GM12872 (cell line): ENCODE results near the gene FYN.
A peak's percentile ranks its signal among the peaks of the same experiment; 100 is the strongest.

Experiments used
- TF ChIP-seq, protein P1 (sequence below): IDR thresholded peaks from 3 replicates; pipeline ENCODE4 v1.5.1; 2011; ENCODE audit warnings: low read depth, mild to moderate bottlenecking, low read length, moderate library complexity; ENCODE audit not compliant: insufficient read depth

The FYN gene

DNA sequence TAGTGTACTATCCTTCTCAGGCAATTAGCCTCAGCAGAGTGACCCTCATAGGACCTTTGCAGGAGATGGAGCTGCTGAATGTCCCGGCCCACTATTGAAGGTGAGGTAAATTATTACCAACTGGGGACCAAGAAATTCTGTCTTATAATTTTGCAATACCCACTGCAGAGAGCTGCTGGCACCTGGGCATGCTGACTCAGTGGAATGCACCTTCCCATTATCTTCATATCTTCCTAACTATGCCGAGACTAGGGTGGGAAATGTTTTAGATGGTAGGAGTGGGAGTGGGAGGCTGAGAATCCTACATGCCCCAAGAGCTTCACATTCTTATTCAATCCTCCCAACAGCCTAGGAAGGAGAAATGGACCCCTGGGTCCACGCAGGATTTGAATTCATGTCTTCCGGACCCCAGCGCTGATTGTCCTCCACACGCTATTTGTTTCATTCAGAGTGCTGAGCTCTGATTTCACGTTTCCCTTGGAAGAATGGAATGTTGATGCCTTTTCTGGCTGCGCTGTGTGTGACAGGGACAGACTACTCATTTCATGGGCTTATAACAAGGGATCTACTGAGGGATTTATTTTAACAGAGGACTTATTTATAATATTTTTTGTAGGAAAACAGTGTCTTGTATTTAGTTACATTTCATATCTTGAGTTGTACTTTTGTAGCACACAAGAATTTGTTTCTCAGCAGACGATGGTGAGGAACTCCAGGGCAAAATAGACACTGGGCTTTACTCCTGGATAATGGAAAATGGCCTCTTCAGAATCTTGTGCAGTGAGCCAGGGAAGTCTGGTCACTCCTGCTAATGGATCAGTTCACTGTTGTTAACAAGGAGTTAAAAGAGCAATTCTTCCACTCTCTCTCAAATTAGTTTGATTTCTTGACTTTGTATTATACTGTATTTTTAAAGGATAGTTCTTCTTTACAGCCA, 66.4 kb downstream of the FYN start:
- TF ChIP-seq, protein P1, sequence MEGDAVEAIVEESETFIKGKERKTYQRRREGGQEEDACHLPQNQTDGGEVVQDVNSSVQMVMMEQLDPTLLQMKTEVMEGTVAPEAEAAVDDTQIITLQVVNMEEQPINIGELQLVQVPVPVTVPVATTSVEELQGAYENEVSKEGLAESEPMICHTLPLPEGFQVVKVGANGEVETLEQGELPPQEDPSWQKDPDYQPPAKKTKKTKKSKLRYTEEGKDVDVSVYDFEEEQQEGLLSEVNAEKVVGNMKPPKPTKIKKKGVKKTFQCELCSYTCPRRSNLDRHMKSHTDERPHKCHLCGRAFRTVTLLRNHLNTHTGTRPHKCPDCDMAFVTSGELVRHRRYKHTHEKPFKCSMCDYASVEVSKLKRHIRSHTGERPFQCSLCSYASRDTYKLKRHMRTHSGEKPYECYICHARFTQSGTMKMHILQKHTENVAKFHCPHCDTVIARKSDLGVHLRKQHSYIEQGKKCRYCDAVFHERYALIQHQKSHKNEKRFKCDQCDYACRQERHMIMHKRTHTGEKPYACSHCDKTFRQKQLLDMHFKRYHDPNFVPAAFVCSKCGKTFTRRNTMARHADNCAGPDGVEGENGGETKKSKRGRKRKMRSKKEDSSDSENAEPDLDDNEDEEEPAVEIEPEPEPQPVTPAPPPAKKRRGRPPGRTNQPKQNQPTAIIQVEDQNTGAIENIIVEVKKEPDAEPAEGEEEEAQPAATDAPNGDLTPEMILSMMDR: no peak

DNA sequence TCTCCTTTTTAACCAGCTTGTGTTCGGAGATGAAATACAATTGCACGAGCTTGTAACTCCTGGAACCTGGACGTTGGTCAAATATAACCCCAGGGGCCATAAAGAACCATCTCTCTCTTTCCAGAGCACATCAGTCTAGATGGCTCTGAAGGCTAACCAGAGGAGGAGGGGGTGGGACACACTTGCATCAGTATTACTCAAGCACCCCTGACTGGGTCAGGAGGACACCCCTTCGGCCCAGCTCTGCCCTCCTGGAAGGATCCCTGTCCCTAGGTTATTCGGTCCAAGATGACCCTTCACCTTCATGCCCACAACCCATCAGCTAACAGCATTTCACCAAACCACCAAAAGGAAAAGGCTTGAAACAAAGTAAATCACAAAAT, 67.1 kb downstream of the FYN start:
- TF ChIP-seq, protein P1: no peak

DNA sequence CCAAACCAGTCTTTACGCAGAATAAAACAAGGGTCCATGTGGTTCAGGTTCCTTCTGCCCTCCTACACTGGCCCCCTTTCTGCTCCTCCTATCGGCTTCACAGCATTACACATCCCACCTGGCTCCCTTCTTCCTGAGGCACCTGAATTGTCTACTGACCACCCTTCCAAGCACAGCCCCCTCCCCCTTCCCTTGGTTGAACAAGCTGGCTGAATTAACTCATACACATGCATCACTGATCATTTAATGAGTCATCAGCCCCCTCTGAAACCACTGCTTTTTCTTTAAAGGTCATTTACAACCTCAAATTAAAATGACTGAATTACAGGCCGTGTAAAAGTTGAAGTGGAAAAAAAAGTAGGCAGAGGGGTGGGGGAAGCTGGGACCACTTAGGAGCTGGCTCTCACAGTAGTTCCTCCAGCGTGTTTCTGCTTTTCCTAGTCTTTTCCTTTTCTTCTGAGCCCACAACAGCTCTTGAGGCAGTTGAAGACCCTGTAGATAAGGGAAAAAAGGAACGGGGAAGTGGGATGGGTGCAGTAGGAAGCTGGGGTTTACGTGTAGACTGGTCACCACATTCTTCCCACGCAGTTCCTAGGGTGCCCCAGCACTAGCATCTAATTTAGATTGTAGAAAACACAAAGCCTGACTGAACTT, 67.6 kb downstream of the FYN start:
- TF ChIP-seq, protein P1: no peak

DNA sequence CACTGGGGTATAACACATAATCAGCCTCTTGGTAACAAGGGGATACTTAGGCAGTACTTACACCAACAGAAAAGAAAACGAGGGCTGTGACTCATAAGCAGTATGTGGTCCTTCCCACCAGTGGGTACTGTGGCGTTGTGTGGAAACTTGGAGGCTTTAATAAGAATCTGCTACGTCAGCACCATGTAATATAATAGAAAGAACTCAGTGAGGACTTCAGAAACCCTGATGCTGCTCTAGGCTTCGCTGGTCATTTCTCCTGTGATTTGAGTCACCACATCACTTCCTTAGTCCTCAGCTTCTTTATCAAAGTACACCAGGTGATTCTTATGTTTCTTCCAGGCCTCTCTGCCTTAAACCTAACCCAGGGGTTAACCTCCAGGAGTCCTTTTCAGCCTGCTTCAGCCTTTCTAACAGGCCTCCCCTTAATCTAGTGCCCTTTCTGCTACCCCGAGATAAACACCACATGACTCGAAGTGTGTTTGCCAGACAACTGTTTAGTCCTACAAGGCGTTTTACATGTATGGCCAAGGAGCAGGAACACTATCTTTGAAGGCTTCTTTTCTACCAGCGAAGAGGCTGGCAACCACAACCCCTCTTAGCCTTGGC, 68.5 kb downstream of the FYN start:
- TF ChIP-seq, protein P1: 0 out of 3 replicates have a peak, but pooled peaks have one; percentile 11

DNA sequence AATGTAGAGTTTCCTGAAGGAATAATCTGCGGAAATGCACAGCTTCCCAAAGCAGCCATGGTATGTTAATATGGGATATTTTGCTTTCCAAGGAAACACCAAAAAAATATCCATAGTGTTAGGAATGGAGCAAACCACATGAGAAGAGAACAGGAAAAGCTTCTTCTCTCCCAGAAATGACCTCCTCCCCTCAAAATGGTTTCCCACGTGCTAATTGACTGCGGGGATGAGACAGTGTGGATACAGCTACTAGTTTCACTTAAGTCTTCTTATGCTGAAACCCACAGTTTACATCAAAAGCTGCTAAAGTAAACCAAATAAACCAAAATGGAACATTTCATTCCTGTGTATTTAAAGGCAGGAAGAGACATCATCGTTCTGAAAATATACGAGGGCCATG, 69.4 kb downstream of the FYN start:
- TF ChIP-seq, protein P1: no peak

DNA sequence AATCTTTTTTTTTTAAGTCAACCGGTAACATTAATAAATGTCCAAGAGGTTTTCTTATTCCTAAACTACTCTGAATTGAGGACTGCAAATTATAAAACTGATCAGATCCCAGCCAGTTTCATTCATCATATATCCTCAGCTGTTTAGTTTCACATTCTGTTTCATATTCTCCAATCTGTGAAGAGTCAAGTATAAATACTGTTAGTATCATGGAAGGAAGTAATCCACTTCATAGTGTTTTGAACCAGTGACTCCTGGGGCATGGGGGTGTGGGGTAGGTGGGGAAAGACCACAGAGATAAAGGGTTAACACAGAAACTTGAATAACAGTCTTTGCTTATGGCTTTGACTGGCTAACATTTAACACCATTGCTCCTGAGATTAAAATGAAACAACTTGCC, 69.9 kb downstream of the FYN start:
- TF ChIP-seq, protein P1: no peak

DNA sequence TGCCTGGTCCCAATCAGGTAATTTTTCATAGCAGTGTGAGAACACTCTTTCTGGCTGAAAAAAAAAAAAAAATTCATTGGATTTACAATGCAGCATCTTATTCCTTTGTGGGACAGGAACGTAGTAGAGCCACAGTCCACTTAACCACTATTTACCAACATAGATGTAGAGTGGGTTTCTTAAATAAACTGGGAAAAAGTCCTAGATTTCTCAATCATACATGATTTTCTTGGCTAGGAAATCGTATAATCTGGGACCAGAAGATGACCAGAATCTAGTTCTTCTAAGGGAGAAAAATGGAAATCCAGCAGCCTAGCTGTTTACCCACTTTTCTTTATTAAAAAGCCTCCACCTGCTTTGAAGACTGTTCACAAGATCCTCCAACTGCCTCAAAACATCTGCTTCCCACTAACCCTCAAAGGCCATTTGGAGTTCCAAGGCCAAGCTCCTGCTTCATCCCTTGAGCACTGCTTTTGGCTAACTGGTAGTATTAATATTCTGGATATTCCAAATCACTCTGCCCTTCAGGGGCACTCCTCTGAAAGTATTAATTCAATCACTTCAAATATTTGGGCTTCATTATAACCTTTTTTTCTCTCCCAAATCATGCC, 70.4 kb downstream of the FYN start:
- TF ChIP-seq, protein P1: no peak
